T-helper 17 cell (primary cell): ENCODE data around the gene SMCHD1. TPM values are rescaled to one million over a fixed set of nuclear protein-coding genes. Genes with fewer than 3 reads are reported as not detected.
"Not testable (repeated sequence)": the region's sequence is repeated elsewhere in the genome, so short reads cannot be mapped to it uniquely, and the experiment has no call there.

Experiments
- ATAC-seq: fragments of 150-1000 bp; cut with Tn5 transposase; 2 replicates; pipeline ENCODE4 v1.10.0; 2021; ENCODE audit warnings: mild to moderate bottlenecking, moderate library complexity
- DNase-seq, 3 donors: peaks; one replicate each; pipeline versions ENCODE4 v3.0.0 to v3.0.0-alpha.2; 2020 to 2021
- H3K9me3 ChIP-seq: one replicate; pipeline ENCODE4 v1.7.0; 2013; ENCODE audit warnings: low read length, mild to moderate bottlenecking; ENCODE audit not compliant: control insufficient read depth, poor library complexity, severe bottlenecking
- H3K27ac Mint-ChIP-seq: one replicate; pipeline ENCODE4 v1.8.0; 2022; ENCODE audit warnings: mild to moderate bottlenecking, moderate library complexity, mixed read lengths
- H3K27me3 Mint-ChIP-seq: one replicate; pipeline ENCODE4 v1.8.0; 2022; ENCODE audit warnings: mixed read lengths
- H3K36me3 Mint-ChIP-seq: one replicate; pipeline ENCODE4 v1.8.0; 2022; ENCODE audit warnings: low read depth, mixed read lengths
- H3K4me1 Mint-ChIP-seq: one replicate; pipeline ENCODE4 v1.8.0; 2022; ENCODE audit warnings: mild to moderate bottlenecking, mixed read lengths
- H3K4me3 Mint-ChIP-seq: one replicate; pipeline ENCODE4 v1.8.0; 2022; ENCODE audit warnings: mild to moderate bottlenecking, moderate library complexity, mixed read lengths
- total RNA-seq, 4 donors: library from RNA in 2 of 4; stranded (reverse) in 2 of 4; gene quantifications; one replicate each; pipeline ENCODE4 v1.2.3 and lab custom pipeline; 2022 to 2026

Gene SMCHD1
- total RNA-seq, 2 donors from 2014 or later: 288 to 316 TPM

GRCh38 chr18:2707551-2708168, 52.1 kb downstream of the SMCHD1 start:
- peaks cover 37% of the 10 kb centered on the region for H3K4me1 Mint-ChIP-seq
- DNase-seq: no peak
- H3K4me3 Mint-ChIP-seq: no peak overlapping the region
- ATAC-seq: no peak
- peaks cover 24% of the 10 kb centered on the region for H3K36me3 Mint-ChIP-seq
- no peak overlapping the region for H3K27ac Mint-ChIP-seq
- no peaks in the 10 kb centered on the region for H3K27me3 Mint-ChIP-seq
- no peaks in the 10 kb centered on the region for H3K9me3 ChIP-seq

DNA sequence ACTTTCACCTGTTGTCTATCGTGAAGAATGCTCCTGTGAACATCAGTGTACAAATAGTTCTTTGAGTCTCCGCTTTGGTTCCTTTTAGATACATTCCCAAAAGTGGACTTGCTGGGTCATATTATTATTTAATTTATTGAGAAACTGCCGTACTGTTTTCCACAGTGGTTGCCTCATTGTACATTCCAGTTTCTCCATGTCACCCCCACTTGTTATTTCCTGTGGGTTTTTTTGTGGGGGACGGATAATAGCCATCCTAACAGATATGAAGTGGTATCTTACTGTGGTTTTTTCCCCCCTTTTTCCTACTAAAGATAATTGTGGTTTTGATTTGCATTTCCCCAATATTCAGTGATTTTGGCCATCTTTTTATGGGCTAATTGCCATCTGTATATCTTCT, 53.8 kb downstream of the SMCHD1 start:
- no peaks in the 10 kb centered on the region for H3K27me3 Mint-ChIP-seq
- H3K4me3 Mint-ChIP-seq: no peak overlapping the region
- no peak for DNase-seq
- peaks cover 23% of the 10 kb centered on the region for H3K36me3 Mint-ChIP-seq
- no peak for ATAC-seq
- peak overlapping the region; percentile 74 for H3K27ac Mint-ChIP-seq
- no peaks in the 10 kb centered on the region for H3K9me3 ChIP-seq
- peaks cover 41% of the 10 kb centered on the region for H3K4me1 Mint-ChIP-seq

DNA sequence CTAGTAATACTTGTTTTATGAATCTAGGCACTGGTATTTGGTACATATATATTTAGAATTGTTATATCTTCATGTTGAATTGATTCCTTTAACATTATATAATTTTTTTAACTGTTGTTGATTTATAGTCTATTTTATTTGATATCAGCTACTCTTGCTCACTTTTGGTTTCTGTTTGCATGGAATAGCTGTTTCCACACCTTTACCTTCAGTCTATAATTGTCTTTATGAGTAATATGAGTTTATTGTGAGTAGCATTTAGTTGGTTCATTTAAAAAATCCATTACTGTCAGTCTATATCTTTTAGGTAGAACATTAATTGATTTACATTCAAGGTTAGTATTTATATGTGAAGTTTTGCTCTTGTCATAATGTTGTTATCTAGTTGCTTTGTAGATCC, 58.6 kb downstream of the SMCHD1 start:
- Mint-ChIP-seq H3K4me1 (peaks cover 30% of the 10 kb centered on the region), H3K27me3 (no peaks in the 10 kb centered on the region), H3K36me3 (peaks cover 13% of the 10 kb centered on the region), H3K4me3 (peak overlapping the region; percentile 39), H3K27ac (no peak overlapping the region)
- H3K9me3 ChIP-seq: no peaks in the 10 kb centered on the region
- ATAC-seq (no peak), DNase-seq (no peak)

GRCh38 chr18:2715990-2716389, 60.5 kb downstream of the SMCHD1 start:
- no peak for ATAC-seq
- Mint-ChIP-seq H3K27ac (peak overlapping the region; percentile 84), H3K4me3 (no peak overlapping the region), H3K36me3 (peaks cover 12% of the 10 kb centered on the region), H3K4me1 (peaks cover 26% of the 10 kb centered on the region), H3K27me3 (no peaks in the 10 kb centered on the region)
- DNase-seq: no peak
- H3K9me3 ChIP-seq: no peaks in the 10 kb centered on the region

DNA sequence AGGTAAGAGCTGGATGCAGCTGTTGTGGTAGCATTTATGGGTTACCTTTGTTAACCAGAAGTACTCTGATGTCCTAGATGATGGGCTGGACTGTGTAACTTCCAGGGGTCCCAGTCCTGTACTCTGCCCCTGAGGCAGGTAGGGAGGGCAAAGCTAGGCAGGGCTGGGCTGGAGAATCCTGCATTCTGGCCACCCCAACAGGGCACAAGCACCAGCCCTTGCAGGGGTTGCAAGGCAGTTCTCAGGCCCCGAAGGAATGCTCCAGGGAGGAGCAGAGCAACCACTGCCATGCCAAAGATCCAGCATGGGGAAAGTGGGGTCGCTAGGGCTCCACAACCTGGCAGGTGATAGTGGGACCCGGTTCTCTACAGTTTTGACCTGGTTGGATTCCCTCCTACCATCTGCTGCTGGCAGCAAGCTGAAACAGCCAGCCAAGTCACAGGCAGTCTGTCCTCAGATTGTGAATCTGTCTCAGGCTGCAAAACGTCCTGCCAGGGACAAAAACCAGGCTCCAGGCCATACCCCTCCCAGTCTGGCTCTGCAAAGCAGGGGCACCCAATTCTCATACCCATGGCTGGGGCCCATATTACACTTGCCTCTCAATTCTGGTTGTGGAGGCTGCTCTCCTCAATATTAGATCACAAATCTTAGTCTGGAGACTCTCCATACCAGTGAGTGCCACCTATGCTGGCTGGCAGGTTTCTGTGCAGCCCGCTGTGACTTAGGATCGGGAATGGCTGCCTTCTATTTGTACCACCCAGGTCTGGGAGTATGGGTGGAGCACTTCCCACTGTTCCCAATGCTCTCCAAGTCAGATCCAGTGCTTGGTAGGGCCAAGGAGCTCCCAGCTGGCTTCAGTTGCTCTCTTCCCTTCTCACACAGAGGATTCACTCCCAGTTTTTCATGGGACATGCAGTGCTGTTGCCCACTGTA, 61.1 kb downstream of the SMCHD1 start:
- Mint-ChIP-seq H3K27ac (peak overlapping the region; percentile 84), H3K4me1 (peaks cover 26% of the 10 kb centered on the region), H3K36me3 (peaks cover 12% of the 10 kb centered on the region), H3K27me3 (no peaks in the 10 kb centered on the region), H3K4me3 (peak overlapping the region; percentile 41)
- ATAC-seq (no peak), DNase-seq (no peak)
- no peaks in the 10 kb centered on the region for H3K9me3 ChIP-seq

DNA sequence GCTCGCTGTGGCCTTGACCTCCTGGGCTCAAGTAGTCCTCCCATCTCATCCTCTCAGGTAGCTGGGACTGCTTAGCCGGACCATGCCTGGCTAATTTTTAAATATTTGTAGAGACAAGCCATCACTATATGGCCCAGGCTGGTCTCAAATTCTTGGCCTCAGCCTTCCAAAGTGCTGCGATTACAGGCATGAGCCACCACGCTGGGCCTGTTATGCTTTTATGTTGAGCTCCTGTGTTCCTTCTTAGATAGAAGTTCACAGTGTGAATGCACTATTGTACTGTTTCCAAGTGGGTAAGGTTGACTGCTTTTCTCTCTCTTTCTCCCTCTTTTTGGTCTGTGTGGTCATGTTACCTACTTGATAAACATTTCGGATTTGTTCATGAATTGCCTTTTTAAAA, 61.9 kb downstream of the SMCHD1 start:
- H3K9me3 ChIP-seq: no peaks in the 10 kb centered on the region
- Mint-ChIP-seq H3K27me3 (no peaks in the 10 kb centered on the region), H3K27ac (no peak overlapping the region), H3K4me1 (peaks cover 24% of the 10 kb centered on the region), H3K4me3 (peak overlapping the region; percentile 41), H3K36me3 (peaks cover 12% of the 10 kb centered on the region)
- ATAC-seq (peak; percentile 13), DNase-seq (no peak)

GRCh38 chr18:2719040-2719439, 63.5 kb downstream of the SMCHD1 start:
- Mint-ChIP-seq H3K4me1 (peaks cover 23% of the 10 kb centered on the region), H3K36me3 (peaks cover 12% of the 10 kb centered on the region), H3K27ac (peak overlapping the region; percentile 64), H3K4me3 (no peak overlapping the region), H3K27me3 (no peaks in the 10 kb centered on the region)
- ATAC-seq (no peak), DNase-seq (no peak)
- H3K9me3 ChIP-seq: no peaks in the 10 kb centered on the region

- DNase-seq: no peak
- H3K27ac Mint-ChIP-seq: peak overlapping the region; percentile 87
- no peaks in the 10 kb centered on the region for H3K27me3 Mint-ChIP-seq
- no peak for ATAC-seq
- H3K4me3 Mint-ChIP-seq: peak overlapping the region; percentile 39
- H3K4me1 Mint-ChIP-seq: peaks cover 17% of the 10 kb centered on the region
- no peaks in the 10 kb centered on the region for H3K9me3 ChIP-seq
- H3K36me3 Mint-ChIP-seq: peaks cover 9% of the 10 kb centered on the region
Measured at GRCh38 chr18:2723207-2723606, 67.7 kb downstream of the SMCHD1 start.

DNA sequence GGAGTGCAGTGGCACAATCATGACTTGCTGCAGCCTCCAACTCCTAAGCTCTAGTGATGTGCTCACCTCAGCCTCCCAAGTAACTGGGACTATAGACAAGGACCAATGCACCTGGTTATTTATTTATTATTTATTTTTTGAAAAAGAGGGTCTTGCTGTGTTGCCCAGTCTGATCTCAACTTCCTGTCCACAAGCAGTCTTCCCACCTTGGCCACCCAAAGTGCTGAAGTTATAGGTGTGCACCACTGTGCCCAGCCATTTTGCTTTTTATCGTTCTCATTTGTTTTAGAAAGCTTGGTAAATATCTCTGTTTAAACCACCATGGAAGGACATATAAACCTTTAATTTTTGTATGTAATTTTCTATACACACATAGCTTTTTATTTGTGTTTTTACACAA, 74.2 kb downstream of the SMCHD1 start:
- Mint-ChIP-seq H3K27ac (peak overlapping the region; percentile 78), H3K27me3 (no peaks in the 10 kb centered on the region), H3K36me3 (peaks cover 5% of the 10 kb centered on the region), H3K4me1 (peaks cover 7% of the 10 kb centered on the region), H3K4me3 (no peak overlapping the region)
- ATAC-seq (no peak), DNase-seq (no peak)
- H3K9me3 ChIP-seq: no peaks in the 10 kb centered on the region

- peak overlapping the region; percentile 75 for H3K27ac Mint-ChIP-seq
Measured at GRCh38 chr18:2736823-2737222, 81.3 kb downstream of the SMCHD1 start.

DNA sequence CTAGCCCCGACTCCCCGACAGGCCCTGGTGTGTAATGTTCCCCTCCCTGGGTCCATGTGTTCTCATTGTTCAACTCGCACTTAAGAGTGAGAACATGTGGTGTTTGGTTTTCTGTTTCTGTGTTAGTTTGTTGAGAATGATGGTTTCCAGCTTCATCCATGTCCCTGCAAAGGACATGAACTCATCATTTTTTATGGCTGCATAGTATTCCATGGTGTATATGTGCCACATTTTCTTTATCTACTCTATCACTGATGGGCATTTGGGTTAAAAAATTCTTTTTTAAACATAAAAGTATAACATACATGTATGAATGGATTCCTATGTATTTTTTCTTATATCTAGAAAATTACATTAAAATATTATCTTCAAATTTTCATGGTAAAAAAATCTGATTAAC, 84.6 kb downstream of the SMCHD1 start:
- not testable (repeated sequence) for H3K9me3 ChIP-seq, DNase-seq, ATAC-seq, H3K27ac Mint-ChIP-seq, H3K4me3 Mint-ChIP-seq, H3K27me3 Mint-ChIP-seq
- peaks cover 17% of the 10 kb centered on the region for H3K4me1 Mint-ChIP-seq
- H3K36me3 Mint-ChIP-seq: peaks cover 20% of the 10 kb centered on the region

More at GRCh38 chr18:2736823-2737222, 81.3 kb downstream of the SMCHD1 start:
- ATAC-seq (no peak), DNase-seq (no peak)
- H3K27me3 Mint-ChIP-seq: no peaks in the 10 kb centered on the region
- H3K4me3 Mint-ChIP-seq: peak overlapping the region; percentile 28
- H3K9me3 ChIP-seq: no peaks in the 10 kb centered on the region
- peaks cover 15% of the 10 kb centered on the region for H3K36me3 Mint-ChIP-seq
- peaks cover 11% of the 10 kb centered on the region for H3K4me1 Mint-ChIP-seq

- no peak for DNase-seq
- Mint-ChIP-seq H3K4me1 (peaks cover 23% of the 10 kb centered on the region), H3K27ac (peak overlapping the region; percentile 16), H3K27me3 (no peaks in the 10 kb centered on the region), H3K36me3 (peaks cover 16% of the 10 kb centered on the region), H3K4me3 (no peak overlapping the region)
- H3K9me3 ChIP-seq: no peaks in the 10 kb centered on the region
- ATAC-seq: no peak
Measured at GRCh38 chr18:2746274-2746673, 90.7 kb downstream of the SMCHD1 start.

- Mint-ChIP-seq H3K36me3 (peaks cover 2% of the 10 kb centered on the region), H3K27ac (peak overlapping the region; percentile 66)
Measured at GRCh38 chr18:2758309-2758708, 102.8 kb downstream of the SMCHD1 start.

More at GRCh38 chr18:2758309-2758708, 102.8 kb downstream of the SMCHD1 start:
- no peak overlapping the region for H3K4me3 Mint-ChIP-seq
- no peaks in the 10 kb centered on the region for H3K27me3 Mint-ChIP-seq
- ATAC-seq (no peak), DNase-seq (no peak)
- H3K4me1 Mint-ChIP-seq: peaks cover 13% of the 10 kb centered on the region
- no peaks in the 10 kb centered on the region for H3K9me3 ChIP-seq
